NT2/D1 (cell line): ENCODE data around the gene APBA1.

Experiments used
- DNase-seq: peaks from one replicate; pipeline ENCODE4 v3.0.0-alpha.2; 2011; ENCODE audit warnings: low read depth, low spot score
- H3K27me3 ChIP-seq: 2 replicates; pipeline ENCODE4 v1.6.0; 2011; ENCODE audit warnings: mild to moderate bottlenecking; ENCODE audit not compliant: insufficient read length, insufficient read depth
- H3K36me3 ChIP-seq: 2 replicates; pipeline ENCODE4 v1.6.1; 2011; ENCODE audit warnings: mild to moderate bottlenecking, low read length, mixed read lengths; ENCODE audit not compliant: insufficient read depth, insufficient read length
- H3K4me1 ChIP-seq: 2 replicates; pipeline ENCODE4 v1.5.1; 2011; ENCODE audit not compliant: insufficient read depth, insufficient read length
- H3K4me3 ChIP-seq: 2 replicates; pipeline ENCODE4 v1.5.1; 2011; ENCODE audit warnings: low read depth; ENCODE audit not compliant: insufficient read length
- H3K9ac ChIP-seq: 2 replicates; pipeline ENCODE4 v1.6.0; 2011; ENCODE audit warnings: low read depth; ENCODE audit not compliant: insufficient read length
- H3K9me3 ChIP-seq: 2 replicates; pipeline ENCODE4 v1.5.1; 2011; ENCODE audit warnings: mild to moderate bottlenecking, low read length; ENCODE audit not compliant: insufficient read depth
- SUZ12 ChIP-seq: IDR thresholded peaks from 2 replicates; pipeline ENCODE4 v1.6.1; 2011; ENCODE audit not compliant: insufficient read length, insufficient read depth; ENCODE audit errors: extremely low read depth
- YY1 ChIP-seq: IDR thresholded peaks from 2 replicates; pipeline ENCODE4 v1.6.1; 2011; ENCODE audit not compliant: insufficient read length, insufficient read depth
- ZNF274 ChIP-seq: IDR thresholded peaks from 2 replicates; pipeline ENCODE4 v1.6.1; 2011; ENCODE audit warnings: mild to moderate bottlenecking, low read depth, low read length

The APBA1 gene

GRCh38 chr9:69671879-69672595, at the start of gene APBA1:
Gene APBA1, minus strand, starts transcription at chr9:69672371.
- peaks cover 22% of the 10 kb centered on the region for H3K27me3 ChIP-seq
- DNase-seq: peak; percentile 6
- TF ChIP-seq SUZ12 (no peak), ZNF274 (no peak), YY1 (no peak)
- peaks cover 5% of the 10 kb centered on the region for H3K4me1 ChIP-seq
- no peaks in the 10 kb centered on the region for H3K9me3 ChIP-seq
- H3K4me3 ChIP-seq: peak within 1 kb of the TSS; percentile 68
- H3K9ac ChIP-seq: peak within 1 kb of the TSS; percentile 88
- no peaks in the 10 kb centered on the region for H3K36me3 ChIP-seq

GRCh38 chr9:69719983-69720382, 47.8 kb upstream of the APBA1 start:
- H3K36me3 ChIP-seq: peaks cover 63% of the 10 kb centered on the region

GRCh38 chr9:69719367-69719766, 47.2 kb upstream of the APBA1 start:
- H3K9ac ChIP-seq: no peak overlapping the region
- H3K27me3 ChIP-seq: no peaks in the 10 kb centered on the region
- 0 out of 2 replicates have a peak, but pooled peaks cover 3% of the 10 kb centered on the region for H3K9me3 ChIP-seq
- peaks cover 58% of the 10 kb centered on the region for H3K36me3 ChIP-seq
- no peak for DNase-seq
- no peaks in the 10 kb centered on the region for H3K4me1 ChIP-seq
- TF ChIP-seq ZNF274 (no peak), YY1 (no peak), SUZ12 (no peak)
- no peak overlapping the region for H3K4me3 ChIP-seq

More at GRCh38 chr9:69719983-69720382, 47.8 kb upstream of the APBA1 start:
- no peak for TF ChIP-seq SUZ12
- Histone ChIP-seq H3K9me3 (0 out of 2 replicates have a peak, but pooled peaks cover 3% of the 10 kb centered on the region), H3K27me3 (no peaks in the 10 kb centered on the region), H3K4me1 (no peaks in the 10 kb centered on the region), H3K4me3 (no peak overlapping the region), H3K9ac (no peak overlapping the region)
- no peak for DNase-seq

GRCh38 chr9:69718218-69718617, 46.0 kb upstream of the APBA1 start:
- Histone ChIP-seq H3K4me3 (no peak overlapping the region), H3K27me3 (no peaks in the 10 kb centered on the region), H3K4me1 (no peaks in the 10 kb centered on the region), H3K9ac (no peak overlapping the region), H3K36me3 (peaks cover 53% of the 10 kb centered on the region), H3K9me3 (0 out of 2 replicates have a peak, but pooled peaks cover 3% of the 10 kb centered on the region)
- no peak for TF ChIP-seq ZNF274
- TF ChIP-seq SUZ12: no peak
- no peak for TF ChIP-seq YY1
- no peak for DNase-seq

GRCh38 chr9:69715825-69716224, 43.7 kb upstream of the APBA1 start:
- Histone ChIP-seq H3K9me3 (0 out of 2 replicates have a peak, but pooled peaks cover 1% of the 10 kb centered on the region), H3K4me3 (no peak overlapping the region), H3K27me3 (no peaks in the 10 kb centered on the region), H3K36me3 (peaks cover 53% of the 10 kb centered on the region), H3K9ac (no peak overlapping the region), H3K4me1 (no peaks in the 10 kb centered on the region)
- DNase-seq: no peak
- no peak for TF ChIP-seq SUZ12
- no peak for TF ChIP-seq ZNF274
- TF ChIP-seq YY1: no peak

- H3K36me3 ChIP-seq: peaks cover 50% of the 10 kb centered on the region
- TF ChIP-seq YY1 (no peak), ZNF274 (no peak), SUZ12 (no peak)
Measured at GRCh38 chr9:69715096-69715495, 42.9 kb upstream of the APBA1 start.

GRCh38 chr9:69697475-69697874, 25.3 kb upstream of the APBA1 start:
- no peaks in the 10 kb centered on the region for H3K4me1 ChIP-seq
- no peaks in the 10 kb centered on the region for H3K36me3 ChIP-seq
- H3K27me3 ChIP-seq: no peaks in the 10 kb centered on the region
- H3K9ac ChIP-seq: no peak overlapping the region
- TF ChIP-seq ZNF274 (no peak), SUZ12 (no peak), YY1 (no peak)
- DNase-seq: no peak
- peaks cover 17% of the 10 kb centered on the region; the same call in 1 of the 2 replicates for H3K9me3 ChIP-seq
- H3K4me3 ChIP-seq: no peak overlapping the region

More at GRCh38 chr9:69715096-69715495, 42.9 kb upstream of the APBA1 start:
- Histone ChIP-seq H3K9me3 (no peaks in the 10 kb centered on the region), H3K9ac (no peak overlapping the region), H3K27me3 (no peaks in the 10 kb centered on the region), H3K4me3 (no peak overlapping the region), H3K4me1 (no peaks in the 10 kb centered on the region)
- no peak for DNase-seq
